Right hindlimb (tissue), 1 donor: ENCODE data around the gene MAP6D1.

Experiments
- DNase-seq: peaks from one replicate; pipeline ENCODE4 v3.0.0-alpha.2; 2018

Gene MAP6D1

GRCh38 chr3:183825456-183826161, at the start of gene MAP6D1:
Gene MAP6D1 (minus strand): TSS chr3:183825577. CDS start chr3:183825547, 30 bp downstream.
- peak; percentile 76 for DNase-seq

DNA sequence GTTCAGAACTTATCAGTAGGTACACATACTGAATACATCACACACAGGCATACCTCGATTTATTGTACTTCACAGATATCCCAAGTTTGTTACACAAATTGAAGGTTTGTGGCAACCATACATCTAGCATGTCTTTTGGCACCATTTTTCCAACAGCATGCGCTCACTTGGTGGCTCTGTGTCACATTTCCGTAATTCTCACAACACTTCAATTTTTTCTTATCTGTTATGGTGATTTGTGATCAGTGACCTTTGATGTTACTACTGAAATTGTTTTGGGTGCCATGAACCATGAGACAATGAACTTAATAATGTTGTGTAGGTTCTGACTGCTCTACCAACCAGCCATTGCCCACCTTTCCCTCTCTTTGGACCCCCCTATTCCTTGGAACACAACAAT, 48.5 kb upstream of the MAP6D1 start:
- no peak for DNase-seq

DNA sequence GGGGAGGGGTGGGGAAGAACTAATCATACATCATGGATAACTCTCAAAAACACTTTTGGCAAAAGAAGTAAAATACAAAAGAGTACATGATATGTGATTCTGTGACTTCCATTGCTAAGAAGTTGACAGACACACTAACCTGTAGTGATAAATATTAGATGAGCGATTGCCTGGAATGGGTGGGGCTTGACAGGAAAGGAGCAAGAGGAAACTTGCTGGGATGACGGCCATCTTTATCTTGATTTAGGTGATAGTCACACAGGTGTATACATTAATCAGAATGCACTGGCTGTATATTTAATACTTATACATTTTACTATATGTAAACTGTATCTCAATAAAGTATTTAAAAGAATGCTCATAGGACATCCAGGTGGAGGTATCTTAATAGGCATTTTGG, 46.2 kb upstream of the MAP6D1 start:
- no peak for DNase-seq

DNA sequence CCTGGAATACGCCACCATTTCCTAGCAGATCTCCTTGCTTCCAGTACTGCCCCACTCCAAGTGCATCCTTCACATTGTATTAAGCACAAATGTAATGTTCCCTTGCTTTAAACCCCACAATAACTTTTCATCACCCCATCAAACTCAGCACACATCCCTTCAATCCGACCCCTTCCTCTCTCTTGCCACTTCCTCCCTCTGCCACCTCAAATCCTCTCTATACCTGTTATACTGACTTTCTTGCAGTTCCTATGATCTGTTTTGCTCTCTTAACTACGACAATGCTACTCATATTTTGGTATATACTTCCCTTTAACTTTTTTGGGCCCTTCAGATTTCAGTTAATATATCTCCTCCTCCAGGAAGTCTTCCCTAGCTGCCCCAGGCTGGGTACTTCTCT, 45.2 kb upstream of the MAP6D1 start:
- no peak for DNase-seq

- no peak for DNase-seq
Observed at GRCh38 chr3:183868796-183869195, 43.4 kb upstream of the MAP6D1 start.

DNA sequence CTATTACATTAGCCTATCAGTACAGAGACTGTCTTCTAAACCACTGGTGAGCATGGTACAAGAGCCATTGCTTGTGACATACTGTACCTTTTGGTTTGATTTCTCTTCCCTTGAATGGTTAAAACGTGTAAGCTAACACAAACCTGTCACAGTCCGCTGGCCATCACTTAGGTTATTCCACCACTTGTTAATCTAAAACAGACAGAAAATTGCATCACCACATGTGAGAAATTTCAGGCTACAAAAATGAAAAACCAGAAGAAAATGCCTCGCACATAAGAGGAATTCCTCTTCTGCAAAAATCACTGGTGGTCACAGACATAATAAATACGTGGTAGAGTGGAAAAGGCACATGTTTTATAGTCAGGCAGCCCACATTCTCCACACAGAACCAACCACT, 37.2 kb upstream of the MAP6D1 start:
- DNase-seq = no peak

- no peak for DNase-seq
Observed at GRCh38 chr3:183857863-183858262, 32.5 kb upstream of the MAP6D1 start.

DNA sequence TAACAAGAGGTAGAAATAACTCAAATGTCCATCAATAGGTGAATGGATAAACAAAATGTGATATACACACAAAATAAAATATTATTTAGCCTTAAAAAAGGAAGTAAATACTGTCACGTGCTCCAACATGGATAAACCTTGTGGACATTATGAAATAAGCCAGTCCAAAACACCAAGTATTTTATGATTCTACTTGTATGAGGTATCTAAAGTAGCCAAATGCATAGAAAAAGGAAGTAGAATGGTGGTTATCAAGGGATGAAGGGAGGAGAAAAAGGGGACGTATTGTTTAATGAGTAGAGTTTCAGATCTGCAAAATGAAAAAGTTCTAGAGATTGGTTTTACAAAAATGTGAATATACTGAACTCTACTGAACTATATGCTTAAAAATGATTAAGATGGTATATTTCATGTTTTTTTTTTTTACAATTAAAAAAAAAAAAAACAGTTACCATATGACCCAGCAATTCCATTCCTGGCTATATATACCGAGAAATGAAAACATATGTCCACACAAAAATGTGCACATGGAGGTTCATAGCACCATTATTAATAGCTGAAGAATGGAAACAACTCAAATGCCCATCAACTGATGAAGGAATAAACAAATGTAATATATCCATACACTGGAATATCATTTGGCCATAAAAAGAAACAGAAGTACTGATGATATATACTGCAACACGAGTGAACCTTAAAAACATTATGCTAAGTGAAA, 29.1 kb upstream of the MAP6D1 start:
- no peak for DNase-seq

- no peak for DNase-seq
Observed at GRCh38 chr3:183845608-183846288, 20.4 kb upstream of the MAP6D1 start.

GRCh38 chr3:183845090-183845489, 19.7 kb upstream of the MAP6D1 start:
- DNase-seq = no peak

DNA sequence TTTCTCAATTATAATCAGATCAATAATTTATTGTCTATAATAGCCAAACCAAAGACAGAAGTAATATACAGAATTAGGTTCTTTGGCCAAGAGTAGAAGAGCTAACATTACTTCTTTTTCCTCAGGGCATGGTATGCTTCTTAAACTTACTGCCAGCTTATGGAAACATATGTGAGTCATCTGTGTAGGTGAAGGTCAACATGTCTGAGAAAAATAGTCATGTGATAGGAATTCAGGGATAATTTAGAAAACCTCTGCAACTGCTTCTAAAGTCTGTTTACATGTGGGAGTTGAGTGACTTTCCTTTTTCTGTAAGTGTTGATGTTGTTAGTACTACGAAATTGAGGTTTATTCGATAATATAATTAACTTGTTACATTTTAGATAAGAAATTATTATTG, 19.2 kb upstream of the MAP6D1 start:
- no peak for DNase-seq

DNA sequence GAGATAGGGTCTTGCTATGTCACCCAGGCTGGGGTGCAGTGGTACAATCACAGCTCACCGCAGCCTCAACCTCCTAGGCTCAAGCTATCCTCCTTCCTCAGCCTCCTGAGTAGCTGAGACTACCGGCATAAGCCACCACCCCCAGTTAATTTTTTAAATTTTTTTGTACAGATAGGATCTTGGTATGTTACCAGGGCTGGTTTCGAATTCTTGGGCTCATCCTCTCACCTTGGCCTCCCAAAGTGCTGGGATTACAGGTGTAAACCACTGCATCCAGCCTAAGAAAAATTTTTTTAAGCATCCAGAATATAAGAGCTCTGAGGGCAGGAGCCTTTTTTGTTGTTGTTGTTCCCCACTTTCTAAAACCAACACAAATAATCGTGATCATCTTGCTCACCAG, 14.4 kb upstream of the MAP6D1 start:
- DNase-seq = no peak

DNA sequence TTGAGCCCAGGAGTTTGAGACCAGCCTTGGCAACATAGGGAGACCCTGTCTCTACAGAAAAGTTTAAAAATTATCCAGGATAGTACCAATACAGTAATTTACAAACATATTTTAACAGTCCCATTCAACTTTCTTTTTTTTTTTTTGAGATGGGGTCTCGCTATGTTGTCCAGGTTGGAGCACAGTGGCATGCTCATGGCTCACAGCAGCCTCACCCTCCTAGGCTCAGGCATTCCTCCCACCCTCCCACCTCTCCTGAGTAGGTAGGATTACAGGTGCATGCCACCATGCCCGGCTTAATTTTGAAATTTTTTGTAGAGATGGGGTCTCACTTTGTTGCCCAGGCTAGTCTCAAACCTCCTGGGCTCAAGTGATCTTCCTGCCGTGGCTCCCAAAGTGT, 12.5 kb upstream of the MAP6D1 start:
- DNase-seq = no peak

DNA sequence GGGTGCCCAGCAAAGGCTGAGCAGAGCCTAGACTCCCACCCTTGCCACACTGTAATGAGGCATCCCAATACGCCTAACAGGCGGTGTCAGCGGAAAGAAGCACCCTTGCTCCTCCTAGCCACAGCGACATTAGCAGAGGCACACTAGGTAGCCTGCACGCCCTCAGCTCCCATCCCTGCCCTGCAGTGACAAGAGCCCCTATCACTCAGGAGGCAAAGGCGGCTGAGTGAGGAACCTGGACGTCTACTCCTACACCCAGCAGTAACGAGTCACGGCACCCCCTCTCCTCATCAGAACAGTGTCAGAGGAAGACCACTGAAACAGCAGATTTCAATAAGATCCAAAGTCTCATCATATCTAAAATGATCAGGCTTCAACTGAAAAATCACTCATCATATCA, 12.0 kb upstream of the MAP6D1 start:
- no peak for DNase-seq

- no peak for DNase-seq
Observed at GRCh38 chr3:183833516-183833915, 8.1 kb upstream of the MAP6D1 start.

- no peak for DNase-seq
Observed at GRCh38 chr3:183830187-183830586, 4.8 kb upstream of the MAP6D1 start.

DNA sequence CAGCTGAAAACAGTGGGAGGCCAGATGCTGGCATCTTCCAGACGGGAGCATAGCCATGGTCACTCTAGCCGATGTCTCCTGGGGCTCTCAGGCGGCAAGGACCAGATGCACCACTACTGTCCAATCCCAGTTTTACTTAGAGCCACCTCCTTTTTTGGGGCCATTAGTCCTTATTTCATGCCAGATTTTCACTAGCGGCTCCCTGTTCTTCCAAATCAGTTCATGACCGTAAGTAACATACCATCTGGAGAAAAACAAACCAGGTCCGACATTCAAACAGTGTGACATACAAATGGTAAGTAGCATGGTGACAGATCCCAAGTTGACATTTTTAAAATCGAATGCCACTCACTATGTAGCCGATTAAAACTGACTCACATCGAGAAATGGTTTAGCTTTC, 4.1 kb upstream of the MAP6D1 start:
- DNase-seq = no peak

GRCh38 chr3:183828538-183828870, 3.1 kb upstream of the MAP6D1 start:
- no peak for DNase-seq

DNA sequence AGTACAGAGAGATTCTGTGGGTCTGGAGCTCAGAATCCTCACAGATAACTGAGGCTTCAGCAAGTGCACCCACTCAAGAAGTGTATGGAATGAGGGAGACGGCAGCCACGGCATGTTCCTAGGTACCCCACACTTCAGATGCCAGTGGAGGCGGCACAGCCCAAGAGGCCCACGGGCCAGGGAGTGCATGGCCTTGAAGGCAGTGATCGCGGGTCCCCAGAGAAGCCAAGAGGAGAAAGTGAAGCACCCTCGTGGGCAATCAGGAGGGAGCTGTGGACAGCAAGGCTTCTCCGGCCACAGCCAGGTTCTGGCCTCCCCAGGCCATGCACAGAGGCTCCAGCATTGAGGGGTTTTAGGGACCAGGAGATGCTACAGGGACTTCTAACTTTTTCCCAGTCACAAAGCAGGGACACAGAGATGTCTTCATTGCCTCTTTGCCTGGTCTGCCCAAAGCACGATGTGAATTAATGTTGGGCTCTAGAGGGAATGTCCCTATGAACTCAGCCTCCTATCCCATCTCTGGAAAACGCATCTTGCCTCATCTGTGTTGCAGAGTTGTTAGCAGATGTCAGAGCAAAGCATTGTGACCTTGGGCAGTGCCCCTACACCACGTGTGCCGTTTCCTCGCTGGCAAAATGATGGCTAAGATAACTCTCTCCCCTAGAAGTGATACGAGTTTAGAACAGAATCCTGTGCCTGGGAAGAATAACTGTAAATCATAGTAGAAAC, 2.6 kb upstream of the MAP6D1 start:
- DNase-seq = no peak

DNA sequence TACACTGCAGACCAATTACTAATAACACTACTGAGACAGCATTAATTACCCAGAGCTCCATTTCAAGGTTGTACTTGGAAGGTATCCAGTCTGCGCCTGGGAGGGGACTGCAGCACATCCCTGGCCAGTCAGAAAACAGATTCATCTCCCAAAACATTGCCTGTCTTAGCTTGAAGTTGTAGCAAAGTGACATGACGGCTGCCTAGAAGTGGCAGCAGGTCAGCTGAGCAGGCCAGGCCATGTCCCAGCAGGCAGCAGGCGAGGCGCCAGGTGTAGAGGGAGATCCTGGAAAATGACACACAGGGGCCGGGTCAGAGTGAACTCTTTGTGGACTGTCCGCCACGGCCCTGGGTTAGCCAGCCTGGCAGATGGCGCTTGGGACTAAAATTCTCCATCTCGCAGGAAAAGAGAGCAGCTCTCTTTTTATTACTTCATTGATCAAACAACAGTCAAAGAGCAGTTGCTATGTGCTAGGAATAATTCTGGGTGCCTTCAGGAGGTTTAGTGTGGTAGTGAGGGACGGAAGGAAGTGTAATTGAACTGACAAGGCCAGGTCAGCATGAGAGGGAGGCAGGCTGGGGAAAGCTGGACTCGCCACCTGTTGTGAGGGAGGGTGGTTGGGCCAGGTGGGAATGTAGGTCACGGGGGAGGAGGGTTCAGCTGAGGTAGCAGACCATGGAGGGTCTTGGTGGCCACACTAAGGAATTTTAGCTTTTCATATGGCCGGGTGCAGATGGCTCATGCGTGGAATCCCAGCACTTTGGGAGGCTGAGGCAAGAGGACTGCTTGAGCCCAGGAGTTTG, 1.3 kb upstream of the MAP6D1 start:
- DNase-seq = no peak

GRCh38 chr3:183824761-183825455, 469 bp downstream of the MAP6D1 start:
- DNase-seq = no peak

- DNase-seq = no peak
Observed at GRCh38 chr3:183823963-183824362, 1.4 kb downstream of the MAP6D1 start.
